ENCODE results near the gene GAB2. TPM values are rescaled to one million over a fixed set of nuclear protein-coding genes. Genes with fewer than 3 reads are reported as not detected.
"Not testable (repeated sequence)": the region's sequence is repeated elsewhere in the genome, so short reads cannot be mapped to it uniquely, and the experiment has no call there.

The GAB2 gene
- total RNA-seq, 1 donor from 2014 or later, result 23.1 TPM

- no peak for DNase-seq
Measured at GRCh38 chr11:78311702-78312371, 105.8 kb downstream of the GAB2 start.

- no peak for DNase-seq
Measured at GRCh38 chr11:78310500-78310909, 107.1 kb downstream of the GAB2 start.

GRCh38 chr11:78304201-78304600 lies 113.4 kb downstream of the GAB2 start:
- DNase-seq, result no peak

- no peak for DNase-seq
Measured at GRCh38 chr11:78300108-78300839, 117.3 kb downstream of the GAB2 start.

- DNase-seq, result no peak
Measured at GRCh38 chr11:78299000-78299710, 118.5 kb downstream of the GAB2 start.

GRCh38 chr11:78298291-78298771 lies 119.3 kb downstream of the GAB2 start:
- no peak for DNase-seq

GRCh38 chr11:78295991-78296930 lies 121.4 kb downstream of the GAB2 start:
- DNase-seq, result no peak

GRCh38 chr11:78295347-78295746 lies 122.3 kb downstream of the GAB2 start:
- no peak for DNase-seq

- not testable (repeated sequence) for DNase-seq
Measured at GRCh38 chr11:78294100-78294499, 123.5 kb downstream of the GAB2 start.

GRCh38 chr11:78293536-78293935 lies 124.1 kb downstream of the GAB2 start:
- DNase-seq, result no peak

- DNase-seq, result no peak
Measured at GRCh38 chr11:78292109-78292803, 125.4 kb downstream of the GAB2 start.

- no peak for DNase-seq
Measured at GRCh38 chr11:78291503-78292108, 126.0 kb downstream of the GAB2 start.

GRCh38 chr11:78290293-78291176 lies 127.1 kb downstream of the GAB2 start:
- no peak for DNase-seq

GRCh38 chr11:78289552-78290292 lies 127.9 kb downstream of the GAB2 start:
- no peak for DNase-seq

- no peak for DNase-seq
Measured at GRCh38 chr11:78284260-78284659, 133.4 kb downstream of the GAB2 start.

GRCh38 chr11:78282821-78283220 lies 134.8 kb downstream of the GAB2 start:
- DNase-seq, result no peak

GRCh38 chr11:78281511-78281910 lies 136.1 kb downstream of the GAB2 start:
- DNase-seq, result no peak

GRCh38 chr11:78277314-78277994 lies 140.2 kb downstream of the GAB2 start:
- DNase-seq, result no peak

Measured in occipital lobe (tissue), 2 donors.